WERI-Rb-1 (cell line): ENCODE measurements around the gene CLDN2.
"Not testable (repeated sequence)": the region's sequence is repeated elsewhere in the genome, so short reads cannot be mapped to it uniquely, and the experiment has no call there.

Experiments
- DNase-seq: peaks from one replicate; pipeline ENCODE4 v3.0.0-alpha.2; 2020
- H3K27ac ChIP-seq: fragments of 250-450 bp; sonication (Bioruptor Pico); 2 replicates; pipeline ENCODE4 v1.5.1; 2020; ENCODE audit warnings: mild to moderate bottlenecking, moderate library complexity
- H3K27me3 ChIP-seq: fragments of 250-450 bp; sonication (Bioruptor Pico); 2 replicates; pipeline ENCODE4 v1.5.1; 2021; ENCODE audit warnings: mild to moderate bottlenecking, low read depth, moderate library complexity; ENCODE audit not compliant: insufficient read depth, severe bottlenecking
- H3K36me3 ChIP-seq: fragments of 250-450 bp; sonication (Bioruptor Pico); 2 replicates; pipeline ENCODE4 v1.5.1; 2020; ENCODE audit warnings: mild to moderate bottlenecking, moderate library complexity
- H3K4me3 ChIP-seq: 2 replicates; pipeline ENCODE4 v1.5.1; 2011; ENCODE audit warnings: low read depth, mild to moderate bottlenecking, control low read depth, low read length
- H3K9me3 ChIP-seq: fragments of 250-450 bp; sonication (Bioruptor Pico); 2 replicates; pipeline ENCODE4 v1.5.1; 2021; ENCODE audit warnings: mild to moderate bottlenecking, moderate library complexity; ENCODE audit not compliant: severe bottlenecking
- TF ChIP-seq, protein P1 (sequence below): IDR thresholded peaks from 2 replicates; pipeline ENCODE4 v1.5.1; 2011; ENCODE audit warnings: low read depth, mild to moderate bottlenecking, control low read depth, inconsistent platforms, low read length

Gene CLDN2, protein sequence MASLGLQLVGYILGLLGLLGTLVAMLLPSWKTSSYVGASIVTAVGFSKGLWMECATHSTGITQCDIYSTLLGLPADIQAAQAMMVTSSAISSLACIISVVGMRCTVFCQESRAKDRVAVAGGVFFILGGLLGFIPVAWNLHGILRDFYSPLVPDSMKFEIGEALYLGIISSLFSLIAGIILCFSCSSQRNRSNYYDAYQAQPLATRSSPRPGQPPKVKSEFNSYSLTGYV

DNA sequence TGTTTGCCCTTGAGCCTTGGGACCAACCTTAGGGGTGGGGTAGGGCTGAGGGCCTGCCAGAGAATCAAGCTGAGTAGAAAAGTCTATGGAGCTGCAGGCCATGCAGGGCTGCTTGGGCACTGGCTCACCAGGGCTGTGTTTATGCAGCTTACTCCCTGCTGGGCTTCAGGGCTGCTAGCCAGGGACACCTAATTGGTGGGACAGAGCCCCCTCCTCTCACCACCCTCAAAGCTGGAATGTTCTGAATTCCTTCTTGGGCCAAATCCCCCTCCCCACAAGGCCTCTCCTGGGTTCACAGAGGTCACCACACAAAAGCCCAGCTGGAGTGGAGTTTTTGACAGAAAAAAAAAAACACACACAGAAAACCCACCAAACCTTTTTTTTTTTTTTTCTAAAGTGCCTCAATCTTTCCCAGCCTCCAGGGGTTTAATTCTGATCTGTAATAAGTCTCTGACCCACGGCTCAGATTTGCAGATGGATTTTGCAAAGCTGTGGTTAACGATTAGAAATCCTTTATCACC, at the start of gene CLDN2:
Gene CLDN2 (plus strand): TSS at position 471 of the 521 bp plus-strand sequence. CDS start 7,827 bp downstream, outside the sequence.
- Histone ChIP-seq H3K36me3 (no peaks in the 10 kb centered on the region), H3K27me3 (peaks cover 5% of the 10 kb centered on the region), H3K9me3 (no peaks in the 10 kb centered on the region), H3K4me3 (no peak within 1 kb of the TSS), H3K27ac (no peak within 1 kb of the TSS)
- TF ChIP-seq, protein P1, sequence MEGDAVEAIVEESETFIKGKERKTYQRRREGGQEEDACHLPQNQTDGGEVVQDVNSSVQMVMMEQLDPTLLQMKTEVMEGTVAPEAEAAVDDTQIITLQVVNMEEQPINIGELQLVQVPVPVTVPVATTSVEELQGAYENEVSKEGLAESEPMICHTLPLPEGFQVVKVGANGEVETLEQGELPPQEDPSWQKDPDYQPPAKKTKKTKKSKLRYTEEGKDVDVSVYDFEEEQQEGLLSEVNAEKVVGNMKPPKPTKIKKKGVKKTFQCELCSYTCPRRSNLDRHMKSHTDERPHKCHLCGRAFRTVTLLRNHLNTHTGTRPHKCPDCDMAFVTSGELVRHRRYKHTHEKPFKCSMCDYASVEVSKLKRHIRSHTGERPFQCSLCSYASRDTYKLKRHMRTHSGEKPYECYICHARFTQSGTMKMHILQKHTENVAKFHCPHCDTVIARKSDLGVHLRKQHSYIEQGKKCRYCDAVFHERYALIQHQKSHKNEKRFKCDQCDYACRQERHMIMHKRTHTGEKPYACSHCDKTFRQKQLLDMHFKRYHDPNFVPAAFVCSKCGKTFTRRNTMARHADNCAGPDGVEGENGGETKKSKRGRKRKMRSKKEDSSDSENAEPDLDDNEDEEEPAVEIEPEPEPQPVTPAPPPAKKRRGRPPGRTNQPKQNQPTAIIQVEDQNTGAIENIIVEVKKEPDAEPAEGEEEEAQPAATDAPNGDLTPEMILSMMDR: no peak
- DNase-seq: no peak

DNA sequence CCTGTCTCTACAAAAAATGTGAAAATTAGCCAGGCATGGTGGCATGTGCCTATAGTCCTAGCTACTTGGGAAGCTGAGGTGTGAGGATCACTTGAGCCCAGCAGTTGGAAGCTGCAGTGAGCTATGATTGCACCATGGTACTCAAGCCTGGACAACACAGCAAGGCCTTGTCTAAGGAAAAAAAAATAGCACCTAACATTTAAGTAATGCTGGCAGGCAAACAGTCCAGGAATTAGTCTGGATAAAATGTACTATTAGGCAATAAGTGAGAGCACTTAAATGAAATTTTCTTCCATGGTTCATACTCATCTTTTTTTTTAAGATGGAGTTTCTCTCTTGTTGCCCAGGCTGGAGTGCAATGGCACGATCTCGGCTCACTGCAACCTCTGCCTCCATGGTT, 47.4 kb upstream of the CLDN2 start:
- peaks cover 38% of the 10 kb centered on the region for H3K27me3 ChIP-seq
- H3K36me3 ChIP-seq, H3K27ac ChIP-seq, DNase-seq, H3K4me3 ChIP-seq, H3K9me3 ChIP-seq: not testable (repeated sequence)

DNA sequence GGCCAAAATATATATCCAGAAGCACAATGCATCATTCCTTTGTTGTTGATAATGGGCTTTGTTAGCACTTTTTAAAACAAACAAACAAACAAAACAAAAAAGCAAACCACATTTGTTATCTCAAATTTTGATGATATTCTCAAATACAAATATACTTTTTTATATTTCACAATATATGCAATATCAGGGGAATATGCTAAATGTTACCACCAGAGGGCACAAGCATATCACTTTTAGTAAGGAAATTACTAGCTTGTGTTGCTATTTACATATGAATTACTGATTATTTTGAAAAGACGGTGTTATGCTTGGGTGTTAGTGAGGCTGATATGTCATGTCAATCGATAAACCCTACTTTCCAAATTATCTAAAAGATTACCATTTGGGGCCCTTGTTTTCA, 46.1 kb upstream of the CLDN2 start:
- H3K9me3 ChIP-seq: no peaks in the 10 kb centered on the region
- no peak overlapping the region for H3K4me3 ChIP-seq
- TF ChIP-seq, protein P1: 0 out of 2 replicates have a peak, but pooled peaks have one; percentile 7
- no peak overlapping the region for H3K27ac ChIP-seq
- DNase-seq: no peak
- H3K27me3 ChIP-seq: peaks cover 35% of the 10 kb centered on the region
- no peaks in the 10 kb centered on the region for H3K36me3 ChIP-seq

DNA sequence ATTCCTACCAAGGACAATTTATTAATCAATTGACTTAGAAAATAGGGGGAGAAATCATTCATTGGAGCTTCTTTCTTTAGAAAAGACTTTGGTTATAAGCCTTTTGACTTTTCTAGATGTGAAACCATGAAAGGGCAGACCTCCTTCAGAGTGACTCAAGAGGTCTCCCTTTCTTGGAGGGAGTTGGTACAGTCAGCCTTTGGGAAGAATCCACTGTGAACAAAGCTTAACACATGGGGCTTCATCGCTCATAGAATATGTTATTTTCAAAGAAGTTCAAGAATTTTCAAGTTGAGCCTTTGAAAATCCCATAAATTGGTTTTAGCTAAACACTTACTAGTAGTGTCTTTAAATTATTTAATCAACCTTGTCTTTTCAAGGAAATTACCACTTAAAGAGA, 45.1 kb upstream of the CLDN2 start:
- no peaks in the 10 kb centered on the region for H3K9me3 ChIP-seq
- no peak for DNase-seq
- H3K4me3 ChIP-seq: no peak overlapping the region
- H3K27me3 ChIP-seq: peaks cover 34% of the 10 kb centered on the region
- no peaks in the 10 kb centered on the region for H3K36me3 ChIP-seq
- no peak overlapping the region for H3K27ac ChIP-seq
- TF ChIP-seq, protein P1: no peak

DNA sequence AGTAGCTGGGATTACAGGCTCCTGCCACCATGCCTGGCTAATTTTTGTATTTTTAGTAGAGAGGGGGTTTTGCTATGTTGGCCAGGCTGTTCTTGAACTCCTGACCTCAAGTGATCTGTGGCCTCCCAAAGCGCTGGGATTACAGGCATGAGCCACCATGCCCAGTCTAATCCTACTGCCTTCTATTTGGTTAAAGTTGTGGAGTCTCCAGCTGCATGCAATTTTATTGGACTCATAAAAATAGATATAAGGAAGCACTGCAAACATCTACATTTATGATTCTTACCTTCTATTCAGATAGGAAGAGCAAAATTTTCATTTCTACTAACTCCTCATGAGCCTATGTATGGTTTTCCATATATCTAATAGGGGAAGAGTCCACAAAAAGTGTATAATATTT, 30.7 kb upstream of the CLDN2 start:
- TF ChIP-seq, protein P1: no peak
- no peak for DNase-seq
- H3K27ac ChIP-seq: no peak overlapping the region
- H3K4me3 ChIP-seq: no peak overlapping the region
- no peaks in the 10 kb centered on the region for H3K36me3 ChIP-seq
- peaks cover 58% of the 10 kb centered on the region for H3K27me3 ChIP-seq
- H3K9me3 ChIP-seq: no peaks in the 10 kb centered on the region

DNA sequence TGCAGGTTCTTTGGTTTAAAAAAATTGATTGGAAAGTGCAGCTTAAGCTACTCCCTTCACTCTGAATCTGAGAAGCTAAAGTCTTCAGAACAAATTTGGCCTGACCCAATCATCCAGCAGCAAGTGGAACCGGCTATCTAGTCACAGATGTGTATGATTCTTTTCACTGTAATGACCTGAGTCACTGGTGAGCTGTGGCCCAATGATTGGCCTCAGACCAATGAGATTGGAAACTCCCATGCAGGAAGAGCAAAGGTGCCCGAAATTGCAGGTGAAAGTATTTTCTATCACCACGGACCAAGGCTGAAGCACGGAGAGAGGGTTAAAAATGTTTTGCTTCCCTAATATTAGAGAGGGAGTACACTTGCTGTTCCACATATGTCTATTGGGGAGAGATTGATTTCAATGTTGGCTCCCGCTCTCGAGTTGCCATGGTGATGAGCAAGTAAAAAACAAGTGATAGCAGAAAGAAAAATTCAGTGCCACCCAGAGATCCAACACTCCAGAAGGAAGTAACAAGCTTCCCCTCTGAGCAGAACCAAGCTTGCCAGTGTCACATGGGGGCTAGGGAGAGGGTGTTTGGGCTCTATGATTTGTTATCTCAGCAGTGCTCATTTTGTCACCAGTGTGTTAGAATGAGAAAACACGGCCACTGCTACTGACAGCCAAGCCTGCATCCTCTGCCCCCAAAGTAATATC, 28.3 kb upstream of the CLDN2 start:
- TF ChIP-seq, protein P1: no peak
- no peak for DNase-seq

More for the DNA sequence above, 28.3 kb upstream of the CLDN2 start:
- no peaks in the 10 kb centered on the region for H3K9me3 ChIP-seq
- H3K27ac ChIP-seq: no peak overlapping the region
- peaks cover 54% of the 10 kb centered on the region for H3K27me3 ChIP-seq
- H3K36me3 ChIP-seq: no peaks in the 10 kb centered on the region
- H3K4me3 ChIP-seq: no peak overlapping the region
